GM12875 (cell line): Measurements from ENCODE around the gene TMEM150B.

ENCODE experiments used
- H3K4me3 ChIP-seq: one replicate; pipeline ENCODE4 v1.5.1; 2011; ENCODE audit warnings: low read depth, low read length, control low read depth
- TF ChIP-seq, protein P1 (sequence below): IDR thresholded peaks from 2 replicates; pipeline ENCODE4 v1.5.1; 2011; ENCODE audit warnings: low read depth, mild to moderate bottlenecking, control low read depth, inconsistent platforms, low read length, moderate library complexity, borderline replicate concordance; ENCODE audit not compliant: insufficient read depth

TMEM150B gene, protein sequence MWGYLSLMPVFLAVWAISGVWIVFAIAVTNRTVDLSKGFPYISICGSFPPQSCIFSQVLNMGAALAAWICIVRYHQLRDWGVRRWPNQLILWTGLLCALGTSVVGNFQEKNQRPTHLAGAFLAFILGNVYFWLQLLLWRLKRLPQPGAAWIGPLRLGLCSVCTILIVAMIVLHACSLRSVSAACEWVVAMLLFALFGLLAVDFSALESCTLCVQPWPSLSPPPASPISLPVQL

DNA sequence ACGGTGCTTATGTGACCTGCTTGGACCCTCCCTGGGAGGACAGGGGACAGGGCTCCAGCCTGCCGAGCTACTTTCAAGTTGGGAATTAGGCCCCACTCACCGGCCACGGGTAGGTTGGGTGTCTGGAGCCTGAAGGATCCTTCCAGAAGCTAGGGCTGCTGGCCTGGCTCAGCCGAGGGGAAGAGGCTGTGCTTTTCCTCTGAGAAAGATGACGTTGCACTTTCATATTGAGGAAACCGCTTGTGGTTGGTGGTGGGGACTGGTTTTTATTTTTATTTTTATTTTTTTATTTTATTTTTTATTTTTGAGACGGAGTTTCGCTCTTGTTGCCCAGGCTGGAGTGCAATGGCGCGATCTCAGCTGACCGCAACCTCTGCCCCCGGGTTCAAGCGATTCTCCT lies at the start of gene TMEM150B:
TSS of gene TMEM150B (minus strand) at position 170 of the 400 bp plus-strand sequence. CDS start 4,305 bp downstream, outside the sequence.
- H3K4me3 ChIP-seq = no peak within 1 kb of the TSS
- TF ChIP-seq, protein P1, sequence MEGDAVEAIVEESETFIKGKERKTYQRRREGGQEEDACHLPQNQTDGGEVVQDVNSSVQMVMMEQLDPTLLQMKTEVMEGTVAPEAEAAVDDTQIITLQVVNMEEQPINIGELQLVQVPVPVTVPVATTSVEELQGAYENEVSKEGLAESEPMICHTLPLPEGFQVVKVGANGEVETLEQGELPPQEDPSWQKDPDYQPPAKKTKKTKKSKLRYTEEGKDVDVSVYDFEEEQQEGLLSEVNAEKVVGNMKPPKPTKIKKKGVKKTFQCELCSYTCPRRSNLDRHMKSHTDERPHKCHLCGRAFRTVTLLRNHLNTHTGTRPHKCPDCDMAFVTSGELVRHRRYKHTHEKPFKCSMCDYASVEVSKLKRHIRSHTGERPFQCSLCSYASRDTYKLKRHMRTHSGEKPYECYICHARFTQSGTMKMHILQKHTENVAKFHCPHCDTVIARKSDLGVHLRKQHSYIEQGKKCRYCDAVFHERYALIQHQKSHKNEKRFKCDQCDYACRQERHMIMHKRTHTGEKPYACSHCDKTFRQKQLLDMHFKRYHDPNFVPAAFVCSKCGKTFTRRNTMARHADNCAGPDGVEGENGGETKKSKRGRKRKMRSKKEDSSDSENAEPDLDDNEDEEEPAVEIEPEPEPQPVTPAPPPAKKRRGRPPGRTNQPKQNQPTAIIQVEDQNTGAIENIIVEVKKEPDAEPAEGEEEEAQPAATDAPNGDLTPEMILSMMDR = no peak

DNA sequence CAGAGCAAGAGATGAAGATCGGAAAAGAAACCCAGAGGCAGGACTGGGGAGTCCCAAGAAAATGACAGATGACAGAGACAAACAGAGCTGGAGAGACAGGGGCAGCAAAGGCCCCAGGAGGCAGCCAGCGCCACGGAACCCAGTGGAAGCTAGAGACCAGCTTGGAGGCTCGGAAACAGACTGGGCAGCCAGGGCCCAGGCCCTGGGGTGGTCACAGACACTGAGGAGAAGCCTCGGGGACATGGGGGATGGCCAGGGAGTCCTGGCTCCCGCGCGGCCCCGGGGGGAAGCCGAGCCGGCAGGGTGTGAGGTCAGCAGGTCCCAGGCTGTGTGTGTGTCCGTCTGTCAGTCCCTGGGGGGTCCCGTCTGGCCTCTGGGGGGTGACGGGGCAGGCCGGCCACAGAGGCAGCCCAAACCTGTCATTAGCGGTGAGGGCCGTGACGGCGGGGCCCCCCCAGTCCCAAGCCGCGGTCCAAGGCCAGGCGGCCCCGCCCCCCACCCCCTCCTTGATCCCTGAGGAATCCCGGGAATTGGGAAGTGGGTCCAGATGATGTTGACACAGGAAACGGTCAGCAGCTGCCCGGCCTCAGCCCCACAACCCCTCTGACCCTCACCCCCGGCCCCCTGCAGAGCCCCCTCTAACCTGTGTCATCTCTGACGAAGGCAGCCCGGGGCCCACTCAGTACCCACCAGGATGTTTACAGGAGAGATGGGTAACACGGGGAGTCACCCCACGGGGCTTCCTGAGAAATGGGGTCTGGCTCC lies 49.0 kb upstream of the TMEM150B start:
- TF ChIP-seq, protein P1 = no peak
- H3K4me3 ChIP-seq = no peak overlapping the region

DNA sequence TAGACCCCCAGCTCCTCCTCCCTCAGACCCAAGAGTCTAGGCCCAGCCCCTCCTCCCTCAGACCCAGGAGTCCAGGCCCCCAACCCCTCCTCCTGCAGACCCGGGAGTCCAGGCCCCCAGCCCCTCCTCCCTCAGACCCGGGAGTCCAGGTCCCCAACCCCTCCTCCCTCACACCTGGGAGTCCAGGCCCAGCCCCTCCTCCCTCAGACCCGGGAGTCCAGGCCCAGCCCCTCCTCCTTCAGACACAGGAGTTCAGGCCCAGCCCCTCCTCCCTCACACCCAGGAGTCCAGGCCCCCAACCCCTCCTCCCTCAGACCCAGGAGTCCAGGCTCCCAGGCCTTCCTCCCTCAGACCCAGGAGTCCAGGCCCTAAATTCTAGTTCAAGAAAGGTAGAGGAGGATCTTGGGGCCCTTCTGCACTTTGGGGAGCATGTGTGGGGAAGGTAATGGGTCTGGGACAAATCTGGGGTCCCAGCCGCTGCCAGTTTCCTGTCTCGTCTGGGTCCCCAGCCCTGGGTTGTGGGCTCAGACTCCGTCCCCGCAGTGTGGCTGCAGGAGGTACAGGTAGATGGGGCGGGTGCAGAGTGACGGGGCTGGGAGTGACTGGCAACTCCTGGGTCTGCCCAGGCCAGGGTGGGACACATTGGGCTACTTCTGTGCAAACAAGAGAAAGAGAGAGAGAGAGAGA lies 48.3 kb upstream of the TMEM150B start:
- no peak overlapping the region for H3K4me3 ChIP-seq
- TF ChIP-seq, protein P1 = no peak

DNA sequence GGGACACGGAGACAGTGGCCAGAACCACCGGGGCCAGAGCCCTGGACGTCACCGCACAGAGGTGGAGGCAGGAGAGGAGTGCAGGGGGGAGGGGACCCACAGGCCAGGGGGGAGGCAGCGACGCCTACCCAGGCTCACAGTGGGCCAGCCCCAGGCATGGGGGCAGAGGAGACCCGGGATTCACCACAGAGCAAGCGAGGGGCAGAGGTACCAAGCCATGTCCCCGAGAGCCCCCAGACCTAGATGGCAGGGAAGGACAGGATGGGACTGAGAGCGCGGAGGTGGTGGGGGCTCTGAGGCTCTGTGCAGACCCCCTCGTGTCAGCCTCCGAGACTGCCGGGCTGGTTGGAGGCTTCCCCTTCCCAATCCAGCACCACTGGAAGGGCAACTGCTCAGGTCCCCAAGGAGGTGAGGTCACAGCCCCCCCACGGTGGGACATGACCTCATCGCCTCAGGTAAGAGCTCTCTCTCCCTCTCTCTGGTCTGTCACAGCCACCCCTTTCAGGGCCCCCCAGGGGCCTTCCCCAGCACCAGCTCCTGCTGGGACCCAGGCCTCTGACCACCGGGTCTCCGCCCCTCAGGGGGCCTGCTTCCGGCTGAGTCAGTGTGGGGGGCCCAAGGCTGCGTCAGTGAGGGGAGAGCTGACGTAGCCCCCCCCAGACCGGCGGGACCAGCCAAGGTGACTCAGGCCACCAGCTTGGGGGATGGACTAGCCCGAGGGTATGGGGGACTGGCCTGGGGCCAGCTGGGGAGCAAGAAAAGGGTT lies 47.4 kb upstream of the TMEM150B start:
- no peak overlapping the region for H3K4me3 ChIP-seq
- TF ChIP-seq, protein P1 = no peak

DNA sequence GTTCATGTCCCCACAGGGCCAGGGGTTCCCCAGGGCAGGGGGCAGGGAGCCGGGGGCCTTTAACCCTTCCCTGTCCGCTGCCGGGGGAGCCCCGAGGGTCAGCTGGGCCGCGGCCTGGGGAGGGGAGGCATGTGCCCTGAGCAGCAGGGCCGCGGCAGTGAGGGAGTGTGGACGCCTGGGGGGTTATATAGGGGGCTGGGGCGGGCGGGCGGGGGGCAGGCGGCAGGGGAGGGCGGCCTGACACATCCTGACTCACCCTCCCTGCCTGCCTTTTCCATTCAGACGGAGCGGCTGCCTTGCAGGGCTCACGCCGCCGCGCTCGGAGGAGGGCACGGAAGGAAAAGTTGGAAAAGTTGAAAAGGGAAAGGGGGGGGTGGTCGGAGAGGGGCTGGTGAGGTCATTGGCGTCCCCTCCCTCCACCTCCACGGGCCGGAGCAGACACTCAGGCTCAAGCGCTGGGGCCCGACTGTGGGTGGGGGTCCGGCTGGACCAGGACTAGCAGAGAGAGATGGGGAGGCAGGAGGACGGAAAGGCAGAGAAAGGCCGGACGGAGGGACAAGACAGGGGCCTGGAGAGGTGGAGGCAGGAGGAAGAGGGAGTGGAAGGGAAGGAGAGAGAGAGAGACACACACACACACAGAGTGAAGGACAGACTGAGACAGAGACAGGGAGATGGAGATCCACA lies 45.3 kb upstream of the TMEM150B start, which contains the start of gene IL11:
TSS of gene IL11 (minus strand) at position 159 of the 684 bp plus-strand sequence. CDS start at position 6, 153 bp downstream.
- H3K4me3 ChIP-seq = no peak within 1 kb of the TSS
- TF ChIP-seq, protein P1 = no peak

DNA sequence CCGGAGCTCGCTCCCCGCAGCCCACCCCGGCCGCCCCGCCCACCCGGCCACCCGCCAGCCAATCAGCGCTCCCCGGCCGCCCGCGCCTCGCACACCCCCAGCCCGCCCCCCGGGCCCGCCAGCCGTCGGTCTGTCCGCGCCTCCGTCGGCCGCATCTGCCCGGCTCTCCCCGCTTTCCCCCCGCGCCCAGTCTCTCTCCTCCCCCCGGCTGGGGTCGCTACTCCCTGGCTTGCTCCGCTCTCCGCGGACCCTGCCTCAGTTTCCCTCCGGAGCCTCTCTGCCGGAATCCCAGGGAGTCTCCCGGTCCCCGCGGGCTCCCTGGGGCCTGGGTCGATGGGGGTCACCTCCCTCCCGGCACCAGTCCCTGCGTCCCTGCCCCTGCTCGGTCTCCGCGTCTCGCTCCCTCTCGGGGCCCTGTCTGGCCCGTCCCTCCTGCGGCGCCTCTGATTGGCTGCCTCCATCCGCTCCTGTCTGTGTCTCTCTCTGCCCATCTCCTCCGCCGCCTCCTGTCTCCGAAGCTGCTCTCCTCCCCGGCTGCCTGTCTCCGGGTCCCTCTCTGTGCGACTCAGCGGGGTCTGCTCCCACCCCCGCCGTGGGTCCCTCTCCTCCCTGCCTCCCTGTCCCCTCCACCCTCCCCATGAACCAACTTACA lies 44.6 kb upstream of the TMEM150B start:
- TF ChIP-seq, protein P1 = no peak
- no peak overlapping the region for H3K4me3 ChIP-seq
